DMS53 treated with DMSO at 0.1 percent for 48 hours (cell line): ENCODE measurements around the gene OGDH.
"Not testable (repeated sequence)": the region's sequence is repeated elsewhere in the genome, so short reads cannot be mapped to it uniquely, and the experiment has no call there.

Experiments used
- DNase-seq: peaks from one replicate; lab custom pipeline; 2025; ENCODE audit not compliant: unreplicated experiment; lab: John Stamatoyannopoulos, UW

The OGDH gene

DNA sequence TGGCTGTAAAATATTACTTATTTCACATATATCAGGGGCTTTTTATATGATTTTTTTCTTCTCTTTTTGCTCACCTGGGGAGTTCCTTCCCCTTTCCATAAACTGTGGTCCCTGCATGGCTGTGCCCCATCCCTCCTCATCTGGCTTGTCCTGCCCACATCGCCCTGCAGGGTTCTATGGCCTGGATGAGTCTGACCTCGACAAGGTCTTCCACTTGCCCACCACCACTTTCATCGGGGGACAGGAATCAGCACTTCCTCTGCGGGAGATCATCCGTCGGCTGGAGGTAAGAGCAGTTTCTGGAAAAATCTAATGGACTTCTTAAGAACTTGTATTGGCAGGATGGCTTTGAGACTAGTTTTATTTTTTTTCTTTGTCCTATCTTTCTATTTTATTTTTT is 60.1 kb downstream of the OGDH start:
- DNase-seq, result no peak

DNA sequence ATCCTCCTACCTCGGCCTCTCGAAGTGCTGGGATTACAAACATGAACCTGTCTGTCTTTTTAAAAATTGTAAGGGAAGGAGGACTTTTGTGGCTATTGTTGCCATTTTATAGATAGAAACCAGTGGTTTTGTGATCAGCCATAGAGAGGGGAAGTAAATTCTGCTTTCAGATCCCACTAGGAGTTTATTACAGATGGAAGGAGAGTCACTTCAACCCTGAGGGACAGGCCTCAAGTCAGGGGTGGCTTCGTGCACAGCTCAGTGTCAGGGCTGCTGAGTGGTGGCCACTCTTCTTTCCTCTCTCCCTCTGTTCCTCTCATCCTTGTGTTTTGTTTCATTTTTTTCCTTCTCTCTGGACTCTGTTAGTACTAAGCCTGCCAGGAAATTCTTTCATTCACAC is 60.8 kb downstream of the OGDH start:
- DNase-seq, result no peak

DNA sequence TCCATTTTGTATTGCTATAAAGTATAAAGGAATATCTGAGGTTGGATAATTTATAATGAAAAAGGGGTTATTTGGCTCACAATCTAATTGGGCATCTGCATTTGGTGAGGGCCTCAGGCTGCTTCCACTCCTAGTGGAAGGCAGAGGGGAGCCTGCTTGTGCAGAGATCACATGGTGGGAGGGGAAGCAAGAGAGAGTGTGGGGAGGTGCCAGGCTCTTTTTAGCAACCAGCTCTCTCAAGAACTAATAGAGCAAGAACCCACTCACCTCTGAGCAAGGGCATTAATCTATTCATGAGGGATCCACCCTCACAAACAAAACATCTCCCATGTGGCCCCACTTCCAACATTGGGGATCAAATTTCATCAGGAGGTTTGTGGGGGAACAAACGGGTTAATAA is 64.6 kb downstream of the OGDH start:
- DNase-seq, result no peak

DNA sequence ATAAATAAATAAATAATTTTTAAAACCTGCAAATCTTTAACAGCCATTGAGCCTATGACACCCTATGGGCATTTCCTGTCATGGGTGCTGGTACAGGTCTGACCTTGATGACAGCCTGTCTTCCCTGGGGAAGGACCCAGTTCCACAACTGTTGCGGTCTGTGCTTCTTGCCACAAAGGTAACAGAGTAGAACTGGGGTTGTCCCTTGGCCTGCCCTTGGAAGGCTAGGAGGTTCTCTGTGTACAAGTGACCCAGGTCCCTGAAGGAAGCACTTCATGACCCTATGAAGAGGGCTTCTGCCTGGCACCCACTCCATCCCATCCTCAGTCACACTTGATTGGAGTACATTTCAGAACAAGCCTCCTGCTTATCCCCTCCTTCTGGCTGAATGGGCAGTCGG is 66.9 kb downstream of the OGDH start:
- no peak for DNase-seq

DNA sequence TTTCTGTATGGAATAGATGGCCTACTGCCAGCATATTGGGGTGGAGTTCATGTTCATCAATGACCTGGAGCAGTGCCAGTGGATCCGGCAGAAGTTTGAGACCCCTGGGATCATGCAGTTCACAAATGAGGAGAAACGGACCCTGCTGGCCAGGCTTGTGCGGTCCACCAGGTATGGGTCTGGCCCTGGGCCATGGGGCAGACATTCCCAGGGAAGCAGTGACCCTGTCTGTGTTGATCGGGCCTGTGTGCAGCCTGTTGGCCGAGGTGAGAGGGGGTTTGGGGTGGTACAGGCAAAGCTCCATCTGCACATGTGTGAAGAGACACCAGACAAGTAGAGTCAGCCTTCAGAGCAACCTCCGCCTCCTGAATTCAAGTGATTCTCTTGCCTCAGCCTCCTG is 67.3 kb downstream of the OGDH start:
- DNase-seq, result no peak

DNA sequence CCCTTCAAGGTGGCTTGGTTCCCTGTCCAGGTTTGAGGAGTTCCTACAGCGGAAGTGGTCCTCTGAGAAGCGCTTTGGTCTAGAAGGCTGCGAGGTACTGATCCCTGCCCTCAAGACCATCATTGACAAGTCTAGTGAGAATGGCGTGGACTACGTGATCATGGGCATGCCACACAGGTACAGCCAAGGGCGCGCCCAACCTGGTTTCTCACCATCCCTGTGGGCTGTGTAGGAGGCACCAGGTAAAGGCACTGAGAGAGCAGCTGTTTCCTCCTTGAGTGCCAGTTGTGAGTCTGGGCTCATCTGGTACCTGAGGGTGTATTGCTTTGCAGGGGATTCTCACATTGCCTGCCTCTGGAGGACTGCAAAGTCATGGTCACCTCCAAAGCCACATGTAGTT is 68.0 kb downstream of the OGDH start:
- DNase-seq, result no peak

DNA sequence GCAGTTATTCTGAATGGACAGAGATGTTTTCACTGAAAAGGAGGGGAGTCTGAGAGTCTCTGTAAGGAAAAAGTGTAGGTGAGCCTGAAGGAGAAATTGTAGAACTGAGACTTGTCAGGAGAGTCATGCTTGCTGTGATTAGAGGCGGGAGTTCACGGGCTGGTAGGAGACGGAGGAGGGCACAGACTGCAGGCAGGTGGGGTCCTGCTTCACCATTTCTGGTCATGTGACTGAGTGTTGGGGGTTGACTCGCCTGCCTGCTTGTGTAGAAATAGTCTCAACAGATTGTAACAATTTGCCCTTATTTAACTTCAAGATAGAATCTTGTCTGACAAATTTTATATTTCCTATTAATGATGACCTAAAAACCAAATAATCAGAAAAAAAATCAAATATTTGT is 70.3 kb downstream of the OGDH start:
- no peak for DNase-seq

DNA sequence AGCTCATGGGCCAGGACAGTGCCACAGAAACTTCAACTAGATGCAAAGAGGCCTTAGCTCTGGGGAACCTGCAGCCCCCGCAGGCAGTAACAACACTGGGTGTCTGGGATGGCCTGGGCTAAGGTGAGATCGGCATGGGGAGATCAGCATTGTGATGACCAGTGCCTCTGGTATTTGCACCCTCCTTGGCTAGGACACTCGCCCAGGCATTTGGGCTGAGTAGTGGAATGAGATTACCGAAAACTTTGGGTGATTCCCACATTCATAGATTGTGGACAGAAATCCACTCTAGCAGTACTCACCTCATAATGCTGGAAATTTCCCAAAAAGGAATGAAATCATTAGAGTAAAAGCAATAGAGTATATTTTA is 71.7 kb downstream of the OGDH start:
- no peak for DNase-seq

DNA sequence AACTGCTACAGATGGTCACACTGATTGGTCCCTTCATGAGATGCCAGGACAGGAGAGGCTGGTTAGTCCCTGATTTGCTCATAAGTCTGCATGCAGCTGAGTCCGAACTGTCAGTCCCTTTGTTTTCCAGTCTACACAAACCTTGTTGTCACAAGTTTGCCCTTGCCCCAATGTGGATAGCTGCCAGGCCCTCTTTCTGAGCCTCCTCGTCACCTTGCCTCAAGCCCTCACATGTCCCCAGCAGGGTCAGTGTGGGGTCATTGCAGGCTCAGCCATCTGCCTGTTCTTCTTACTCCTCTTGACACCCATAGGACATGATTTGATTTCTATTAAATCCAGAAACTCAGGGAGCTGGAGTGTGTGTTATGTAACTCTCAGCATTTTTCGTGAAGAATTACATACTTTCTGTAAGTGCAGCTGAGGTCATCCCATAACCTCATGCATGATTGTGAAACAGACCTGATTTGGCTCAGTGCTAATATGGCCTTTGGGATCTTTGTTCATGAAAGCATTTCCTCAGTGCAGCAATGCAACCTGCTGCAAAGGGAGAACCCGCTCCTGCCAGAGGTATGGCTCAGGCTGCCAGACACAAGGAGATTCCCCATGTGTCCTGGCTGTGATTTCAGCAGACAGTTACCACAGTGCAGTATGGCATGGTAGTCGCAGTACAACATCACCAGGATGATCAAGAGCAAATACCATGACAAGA is 72.2 kb downstream of the OGDH start:
- no peak for DNase-seq

DNA sequence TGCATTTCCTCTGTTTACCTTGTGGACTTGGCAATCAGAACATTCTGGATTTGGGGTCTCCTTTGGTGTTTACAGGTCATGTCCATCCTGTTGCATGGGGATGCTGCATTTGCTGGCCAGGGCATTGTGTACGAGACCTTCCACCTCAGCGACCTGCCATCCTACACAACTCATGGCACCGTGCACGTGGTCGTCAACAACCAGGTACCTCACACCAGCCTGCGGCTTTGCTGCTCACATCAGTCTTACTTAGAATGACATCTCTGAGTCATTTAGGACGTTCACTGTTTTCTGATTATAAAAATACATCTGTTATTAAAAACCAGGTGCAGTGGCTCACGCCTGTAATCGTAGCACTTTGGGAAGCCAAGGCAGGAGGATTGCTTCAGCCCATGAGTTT is 75.2 kb downstream of the OGDH start:
- no peak for DNase-seq

DNA sequence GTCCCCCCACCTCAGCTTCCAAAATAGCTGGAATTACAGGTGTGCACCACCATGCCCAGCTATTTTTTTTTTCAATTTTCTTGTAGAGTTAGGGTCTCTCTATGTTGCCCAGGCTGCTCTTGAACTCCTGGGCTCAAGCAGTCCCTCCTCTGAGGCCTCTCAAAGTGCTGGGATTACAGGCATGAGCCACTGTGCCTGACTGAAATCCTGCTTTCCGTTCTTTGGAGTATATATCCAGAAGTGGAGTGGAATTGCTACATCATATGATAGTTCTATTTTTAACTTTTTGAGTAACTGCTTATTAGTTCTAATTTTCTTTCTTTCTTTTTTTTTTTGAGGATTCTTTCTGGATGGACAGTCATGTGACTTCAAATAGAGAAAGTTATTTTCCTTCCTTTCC is 79.3 kb downstream of the OGDH start:
- DNase-seq, result no peak

DNA sequence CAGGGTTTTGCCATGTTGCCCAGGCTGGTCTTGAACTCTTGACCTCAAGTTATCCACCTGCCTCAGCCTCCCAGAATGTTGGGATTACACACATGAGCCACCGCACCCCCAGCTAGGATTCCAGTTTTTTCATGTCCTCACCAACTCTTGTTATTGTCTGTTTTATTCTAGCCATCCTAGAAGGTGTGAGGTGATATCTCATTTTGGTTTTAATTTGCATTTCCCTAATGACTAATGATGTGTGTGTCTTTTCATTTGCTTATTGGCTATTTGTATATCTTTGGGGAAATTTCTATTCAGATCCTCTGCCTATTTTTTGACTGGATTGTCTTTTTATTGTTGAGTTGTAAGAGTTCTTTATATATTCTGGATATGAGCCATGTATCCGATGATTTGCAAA is 83.0 kb downstream of the OGDH start:
- no peak for DNase-seq

DNA sequence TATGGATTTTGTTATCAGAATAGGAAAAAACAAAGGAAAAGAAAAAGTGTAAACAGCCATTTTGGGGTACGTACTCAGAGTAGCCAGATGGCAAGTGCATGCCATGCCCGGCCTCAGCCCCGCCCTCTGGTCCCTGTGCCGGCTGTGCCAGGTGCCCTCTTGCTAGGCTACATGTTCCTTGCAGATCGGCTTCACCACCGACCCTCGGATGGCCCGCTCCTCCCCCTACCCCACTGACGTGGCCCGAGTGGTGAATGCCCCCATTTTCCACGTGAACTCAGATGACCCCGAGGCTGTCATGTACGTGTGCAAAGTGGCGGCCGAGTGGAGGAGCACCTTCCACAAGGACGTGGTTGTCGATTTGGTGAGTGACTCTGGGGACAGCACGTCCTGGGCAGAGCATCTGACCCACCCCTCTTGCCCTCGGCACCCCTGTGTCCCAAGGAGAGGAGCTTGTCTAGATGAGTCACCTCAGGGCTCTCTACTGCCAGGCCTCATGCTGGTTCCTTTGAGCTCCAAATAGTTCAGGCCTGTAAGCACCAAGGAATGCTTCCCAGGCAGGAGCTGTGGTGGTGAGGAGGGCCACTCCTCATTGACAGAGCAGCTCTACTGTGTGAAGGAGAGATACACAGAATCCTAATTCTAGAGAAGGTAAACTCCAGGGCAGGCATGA is 87.3 kb downstream of the OGDH start:
- no peak for DNase-seq

DNA sequence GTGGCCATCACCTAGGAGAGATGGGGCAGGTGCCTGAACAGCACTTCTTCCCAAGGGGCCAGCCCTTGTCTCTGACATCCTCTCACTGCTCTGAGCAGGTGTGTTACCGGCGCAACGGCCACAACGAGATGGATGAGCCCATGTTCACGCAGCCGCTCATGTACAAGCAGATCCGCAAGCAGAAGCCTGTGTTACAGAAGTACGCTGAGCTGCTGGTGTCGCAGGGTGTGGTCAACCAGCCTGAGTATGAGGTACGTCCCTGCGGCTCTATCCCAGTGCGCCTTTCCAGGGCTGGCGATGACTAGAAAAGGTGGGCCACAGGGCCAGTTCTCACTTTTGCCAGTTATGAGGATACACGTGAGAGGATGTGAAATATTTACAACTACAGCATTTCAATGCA is 87.9 kb downstream of the OGDH start:
- no peak for DNase-seq

DNA sequence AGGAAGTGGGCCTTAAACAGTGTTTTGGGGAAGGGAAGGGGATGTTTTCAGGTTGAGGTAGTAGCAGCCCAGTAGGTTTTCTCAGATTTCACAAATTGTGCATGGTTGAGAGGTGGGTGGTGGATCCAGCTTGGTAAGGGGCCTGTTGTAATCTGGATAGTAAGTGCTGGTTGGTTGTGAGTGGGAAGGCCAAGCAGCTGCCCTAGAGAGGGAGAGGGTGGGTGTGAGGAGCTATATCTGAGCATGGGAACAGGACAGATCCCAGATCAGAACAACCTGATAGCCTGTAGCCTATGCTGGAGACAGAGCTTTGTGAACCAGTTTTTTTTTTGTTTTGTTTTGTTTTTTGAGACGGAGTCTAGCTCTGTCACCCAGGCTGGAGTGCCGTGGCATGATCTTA is 88.3 kb downstream of the OGDH start:
- no peak for DNase-seq

DNA sequence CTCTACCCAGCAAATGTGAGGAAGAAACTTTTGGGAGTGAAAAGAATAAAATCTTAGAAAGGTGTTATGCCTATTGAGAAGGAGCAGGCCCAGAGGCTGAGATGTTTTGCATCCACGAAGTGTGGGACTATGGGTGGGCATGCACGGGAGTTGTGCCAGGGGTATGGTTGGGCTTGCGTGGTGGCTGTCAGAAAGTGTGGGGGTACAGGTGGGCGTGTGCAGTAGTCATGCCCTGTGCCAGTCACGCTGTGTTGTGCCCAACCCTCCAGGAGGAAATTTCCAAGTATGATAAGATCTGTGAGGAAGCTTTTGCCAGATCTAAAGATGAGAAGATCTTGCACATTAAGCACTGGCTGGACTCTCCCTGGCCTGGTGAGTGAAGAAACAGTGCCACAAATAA is 89.3 kb downstream of the OGDH start:
- DNase-seq, result no peak

DNA sequence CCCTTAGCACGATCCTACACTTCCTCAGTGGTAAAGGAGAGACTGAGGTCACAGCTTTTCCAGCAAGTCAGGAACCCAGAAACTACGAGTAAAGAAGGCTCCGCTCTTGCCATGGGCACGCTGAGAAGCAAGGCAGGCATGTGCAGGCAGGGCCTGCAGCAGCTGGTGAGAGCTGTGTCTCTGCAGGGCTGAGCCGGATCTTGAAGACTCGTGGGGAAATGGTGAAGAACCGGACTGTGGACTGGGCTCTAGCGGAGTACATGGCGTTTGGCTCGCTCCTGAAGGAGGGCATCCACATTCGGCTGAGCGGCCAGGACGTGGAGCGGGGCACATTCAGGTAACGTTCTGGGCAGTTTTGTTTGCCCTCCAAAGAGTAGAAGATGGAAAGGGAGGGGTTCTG is 90.3 kb downstream of the OGDH start:
- no peak for DNase-seq

DNA sequence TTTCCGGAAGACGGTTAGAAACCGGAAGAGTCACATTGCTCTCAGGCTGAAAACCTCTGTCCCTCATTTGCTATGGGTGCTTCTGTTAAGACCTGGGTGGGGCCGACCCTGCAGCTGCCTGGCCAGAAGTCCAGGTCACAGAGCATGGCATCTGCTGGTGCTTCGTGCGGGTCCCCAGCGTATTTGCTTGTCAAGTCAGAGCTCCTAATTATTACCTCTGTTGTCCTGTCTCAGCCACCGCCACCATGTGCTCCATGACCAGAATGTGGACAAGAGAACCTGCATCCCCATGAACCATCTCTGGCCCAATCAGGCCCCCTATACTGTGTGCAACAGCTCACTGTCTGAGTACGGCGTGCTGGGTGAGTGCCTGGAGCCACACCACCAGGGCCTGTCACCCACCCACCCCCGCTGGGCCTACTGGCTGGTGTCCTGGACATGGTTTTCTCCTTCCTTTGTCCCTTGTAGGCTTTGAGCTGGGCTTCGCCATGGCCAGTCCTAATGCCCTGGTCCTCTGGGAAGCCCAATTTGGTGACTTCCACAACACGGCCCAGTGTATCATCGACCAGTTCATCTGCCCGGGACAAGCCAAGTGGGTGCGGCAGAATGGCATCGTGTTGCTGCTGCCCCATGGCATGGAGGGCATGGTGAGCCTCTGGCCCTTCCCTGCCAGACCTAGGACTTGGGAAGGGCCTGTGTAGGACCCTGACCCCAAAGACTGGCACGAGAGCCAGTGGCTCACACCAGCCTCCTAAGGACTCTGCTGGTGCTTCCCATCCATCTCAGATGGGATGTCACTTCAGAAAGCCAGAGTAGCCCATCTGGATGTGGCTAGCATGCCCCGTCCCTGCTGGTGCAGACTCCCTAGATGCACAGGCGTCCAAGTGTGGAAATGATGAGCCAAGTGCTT is 91.0 kb downstream of the OGDH start:
- DNase-seq, result no peak

DNA sequence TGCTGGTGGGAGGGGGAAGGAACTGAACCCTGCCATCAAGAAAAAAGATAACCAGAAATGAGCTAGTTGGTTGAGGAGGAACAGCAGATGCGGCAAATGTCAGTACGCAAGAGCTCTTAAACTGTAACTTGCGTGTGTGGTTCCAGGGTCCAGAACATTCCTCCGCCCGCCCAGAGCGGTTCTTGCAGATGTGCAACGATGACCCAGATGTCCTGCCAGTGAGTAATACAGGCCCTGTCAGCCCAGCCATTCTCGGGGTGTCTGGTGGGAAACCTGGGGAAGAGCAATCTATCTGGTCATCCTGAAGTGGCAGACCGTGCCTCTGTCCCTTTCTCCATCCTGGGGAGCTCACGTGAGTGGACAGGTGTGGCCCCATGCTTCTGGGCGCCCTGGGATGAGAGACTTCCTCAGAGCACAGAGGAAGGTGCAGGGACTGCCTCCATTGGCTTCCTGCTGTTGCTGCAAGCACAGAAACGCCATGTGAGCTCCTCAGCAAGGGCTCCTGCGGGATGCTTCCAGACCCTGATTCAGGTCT is 91.7 kb downstream of the OGDH start:
- DNase-seq, result no peak

DNA sequence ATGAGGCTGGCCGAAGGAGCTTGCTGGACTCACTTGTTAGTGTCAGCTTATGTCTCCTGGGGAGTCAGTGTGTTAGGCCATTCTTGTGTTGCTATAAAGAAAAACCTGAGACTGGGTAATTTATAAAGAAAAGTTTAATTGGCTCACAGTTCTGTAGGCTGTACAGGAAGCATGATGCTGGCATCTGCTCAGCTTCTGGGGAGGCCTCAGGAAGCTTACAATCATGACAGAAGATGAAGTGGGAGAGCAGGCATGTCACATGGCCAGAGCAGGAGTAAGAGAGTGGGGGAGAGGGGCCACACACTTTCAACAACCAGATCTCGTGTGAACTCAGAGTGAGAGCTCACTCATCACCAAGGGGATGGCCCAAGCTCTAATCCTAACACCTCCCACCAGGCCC is 93.2 kb downstream of the OGDH start:
- DNase-seq, result not testable (repeated sequence)

DNA sequence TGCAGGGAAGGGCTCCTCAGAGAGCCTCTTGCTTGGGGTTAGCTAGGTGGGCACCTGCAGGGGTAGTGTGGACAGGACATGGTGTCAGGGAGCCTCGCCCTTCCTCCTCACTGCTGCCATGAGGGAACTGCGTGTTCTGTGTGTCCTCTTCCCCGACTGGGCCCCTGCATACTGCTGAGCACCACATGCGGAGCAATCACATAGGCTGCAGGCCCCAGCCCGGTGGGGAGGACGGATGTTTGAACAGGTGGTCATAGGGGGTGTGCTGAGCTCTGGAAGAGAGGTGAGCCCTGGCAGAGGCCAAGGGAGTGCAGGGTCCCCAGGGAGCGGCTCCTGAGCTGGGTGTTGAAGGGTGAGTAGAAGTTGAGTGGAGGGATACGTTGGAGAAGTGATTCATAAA is 93.9 kb downstream of the OGDH start:
- no peak for DNase-seq

DNA sequence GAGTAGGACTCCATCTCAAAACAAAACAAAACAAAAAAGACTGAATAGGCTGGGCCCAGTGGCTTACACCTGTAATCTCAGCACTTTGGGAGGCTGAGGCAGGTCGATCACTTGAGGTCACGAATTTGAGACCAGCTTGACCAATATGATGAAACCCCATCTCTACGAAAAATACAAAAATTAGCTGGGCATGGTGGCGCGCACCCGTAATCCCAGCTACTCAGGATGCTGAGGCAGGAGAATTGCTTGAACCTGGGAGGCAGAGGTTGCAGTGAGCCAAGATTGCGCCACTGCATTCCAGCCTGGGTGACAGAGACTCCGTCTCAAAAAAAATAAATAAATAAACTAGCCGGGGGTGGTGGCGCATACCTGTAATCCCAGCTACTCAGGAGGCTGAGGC is 97.0 kb downstream of the OGDH start:
- DNase-seq, result not testable (repeated sequence)
